Measurements from ENCODE around the gene COG5.

COG5 gene

GRCh38 chr7:107563775-107564552, at the start of gene COG5, which contains the start of gene DUS4L:
Gene COG5, minus strand, starts transcription at chr7:107563920. Its CDS starts 24 bp downstream, at chr7:107563896.
Gene DUS4L, plus strand, starts transcription at chr7:107563971. Its CDS starts 3,100 bp downstream, at chr7:107567071.
- Histone ChIP-seq H3K27me3 (replicated peaks; ENCODE audit: control insufficient read depth, insufficient read depth, low read length) (no peaks in the 10 kb centered on the region), H3K36me3 (ENCODE audit: control insufficient read depth, insufficient read depth, low read length) (no peaks in the 10 kb centered on the region), H3K4me3 (replicated peaks; ENCODE audit: low read depth, low read length) (peak within 1 kb of the TSS; percentile 99)
- DNase-seq (ENCODE audit: extremely low read depth, insufficient read length) = peak; percentile 89
- TF ChIP-seq CTCF (IDR thresholded peaks at IDR 0.05; ENCODE audit: insufficient read depth, low read length, poor library complexity, severe bottlenecking) = no peak

GRCh38 chr7:107613439-107613838, 49.7 kb upstream of the COG5 start:
- peaks cover 2% of the 10 kb centered on the region; the same call in 1 of the 2 replicates for H3K36me3 ChIP-seq (ENCODE audit: control insufficient read depth, insufficient read depth, low read length)
- no peaks in the 10 kb centered on the region for H3K27me3 ChIP-seq (replicated peaks; ENCODE audit: control insufficient read depth, insufficient read depth, low read length)
- H3K4me3 ChIP-seq (replicated peaks; ENCODE audit: low read depth, low read length) = no peak overlapping the region
- TF ChIP-seq CTCF (IDR thresholded peaks at IDR 0.05; ENCODE audit: insufficient read depth, low read length, poor library complexity, severe bottlenecking) = no peak
- no peak for DNase-seq (ENCODE audit: extremely low read depth, insufficient read length)

DNA sequence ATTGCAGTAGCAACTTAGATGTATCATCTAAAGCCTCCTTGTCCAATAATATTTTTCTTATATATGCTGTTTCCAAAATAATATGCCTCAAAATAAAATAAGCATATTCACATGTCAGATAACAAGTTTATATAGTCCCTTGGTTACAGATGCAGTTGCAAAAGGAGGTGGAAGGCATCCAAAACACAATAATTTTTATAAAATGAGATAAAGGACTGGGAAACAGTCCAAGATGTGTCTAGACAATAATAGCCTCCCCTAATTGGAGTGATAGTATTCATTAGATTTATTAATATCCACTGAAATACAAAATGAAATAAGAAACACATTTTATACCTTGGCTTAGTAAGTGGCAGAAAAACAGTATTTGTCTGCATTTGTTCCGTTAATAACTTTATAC, 46.6 kb upstream of the COG5 start:
- Histone ChIP-seq H3K27me3 (replicated peaks; ENCODE audit: control insufficient read depth, insufficient read depth, low read length) (no peaks in the 10 kb centered on the region), H3K4me3 (replicated peaks; ENCODE audit: low read depth, low read length) (no peak overlapping the region), H3K36me3 (ENCODE audit: control insufficient read depth, insufficient read depth, low read length) (peaks cover 2% of the 10 kb centered on the region; the same call in 1 of the 2 replicates)
- TF ChIP-seq CTCF (IDR thresholded peaks at IDR 0.05; ENCODE audit: insufficient read depth, low read length, poor library complexity, severe bottlenecking) = no peak
- no peak for DNase-seq (ENCODE audit: extremely low read depth, insufficient read length)

DNA sequence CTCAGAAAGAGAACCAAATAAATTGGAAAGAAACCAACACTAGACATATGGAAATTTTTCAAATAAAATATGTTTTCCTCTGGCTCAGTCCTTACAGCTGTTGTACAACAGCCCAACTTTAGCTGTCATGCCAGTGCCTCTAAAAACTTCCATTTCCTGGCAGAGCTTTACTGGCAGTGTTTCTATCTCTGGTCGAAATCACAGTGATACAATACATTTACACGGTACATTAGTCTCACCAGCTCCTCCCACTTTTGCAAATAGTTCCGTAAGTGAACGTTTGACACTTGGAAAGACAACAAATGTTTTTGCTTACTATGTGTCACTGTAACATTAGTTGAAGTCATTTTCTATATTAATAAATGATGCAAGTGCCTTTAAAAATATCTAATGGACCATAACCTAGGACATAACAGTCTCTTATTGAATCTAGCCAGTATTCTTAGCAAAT, 46.1 kb upstream of the COG5 start:
- TF ChIP-seq CTCF (IDR thresholded peaks at IDR 0.05; ENCODE audit: insufficient read depth, low read length, poor library complexity, severe bottlenecking) = no peak
- no peaks in the 10 kb centered on the region for H3K27me3 ChIP-seq (replicated peaks; ENCODE audit: control insufficient read depth, insufficient read depth, low read length)
- no peak overlapping the region for H3K4me3 ChIP-seq (replicated peaks; ENCODE audit: low read depth, low read length)
- H3K36me3 ChIP-seq (ENCODE audit: control insufficient read depth, insufficient read depth, low read length) = peaks cover under 1% of the 10 kb centered on the region
- DNase-seq (ENCODE audit: extremely low read depth, insufficient read length) = no peak

- DNase-seq (ENCODE audit: extremely low read depth, insufficient read length) = no peak
- Histone ChIP-seq H3K4me3 (replicated peaks; ENCODE audit: low read depth, low read length) (no peak overlapping the region), H3K36me3 (ENCODE audit: control insufficient read depth, insufficient read depth, low read length) (no peaks in the 10 kb centered on the region; the same call in 1 of the 2 replicates), H3K27me3 (replicated peaks; ENCODE audit: control insufficient read depth, insufficient read depth, low read length) (no peaks in the 10 kb centered on the region)
- no peak for TF ChIP-seq CTCF (IDR thresholded peaks at IDR 0.05; ENCODE audit: insufficient read depth, low read length, poor library complexity, severe bottlenecking)
Measured at GRCh38 chr7:107606303-107606702, 42.6 kb upstream of the COG5 start.
